SKM-1 treated with dmso at 0.1 percent for 144 hours (cell line): ENCODE data around the gene NFATC2.
A peak's percentile ranks its signal among the peaks of the same experiment; 100 is the strongest.
"Not testable (repeated sequence)": the region's sequence is repeated elsewhere in the genome, so short reads cannot be mapped to it uniquely, and the experiment has no call there.

Experiments
- DNase-seq: peaks from one replicate; lab custom pipeline; 2025; ENCODE audit not compliant: unreplicated experiment; lab: John Stamatoyannopoulos, UW

The NFATC2 gene

DNA sequence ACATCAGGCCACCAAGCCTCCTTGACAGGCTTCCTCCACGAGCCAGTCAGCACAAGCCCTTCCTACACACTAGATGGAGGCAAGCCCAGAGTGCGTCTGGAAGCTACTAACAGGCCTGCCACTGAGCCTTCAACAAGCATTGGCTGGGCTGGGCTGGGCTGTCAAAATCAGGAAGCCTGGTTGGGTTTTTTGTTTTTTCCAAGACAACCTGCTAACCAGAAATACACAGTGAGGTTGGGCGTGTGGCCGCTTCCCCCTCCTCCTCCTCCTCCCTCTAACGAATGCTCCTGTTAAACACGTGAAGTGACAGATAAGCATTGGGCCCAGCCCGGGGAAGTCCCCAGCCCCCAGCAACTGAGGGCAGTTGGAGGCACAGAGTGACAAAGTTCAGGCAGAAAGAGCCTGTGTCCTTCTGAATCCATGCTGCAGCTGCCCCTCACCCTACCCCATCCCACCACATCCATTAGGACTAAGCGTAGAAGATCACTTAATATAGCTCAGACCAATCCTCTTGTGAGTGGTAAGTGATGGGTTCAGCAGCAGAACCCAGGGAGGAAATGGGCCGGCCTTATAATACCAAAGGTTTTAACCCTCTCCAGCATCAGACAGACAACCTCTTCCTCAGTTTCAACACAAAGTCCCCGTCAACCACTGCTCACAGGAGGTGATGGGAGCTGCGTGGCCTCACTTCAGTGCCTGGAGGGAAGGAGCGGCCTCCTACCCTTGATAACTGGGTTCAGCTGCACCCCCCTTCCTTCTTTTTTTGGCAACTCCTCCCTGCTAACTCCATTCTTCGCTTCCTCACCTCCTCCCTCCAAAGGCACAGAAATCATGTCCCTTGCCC is 1.1 kb downstream of the NFATC2 start:
- peak; percentile 93 for DNase-seq

- DNase-seq = no peak
These were observed 1.9 kb downstream of the NFATC2 start for GRCh38 chr20:51540580-51540979.

DNA sequence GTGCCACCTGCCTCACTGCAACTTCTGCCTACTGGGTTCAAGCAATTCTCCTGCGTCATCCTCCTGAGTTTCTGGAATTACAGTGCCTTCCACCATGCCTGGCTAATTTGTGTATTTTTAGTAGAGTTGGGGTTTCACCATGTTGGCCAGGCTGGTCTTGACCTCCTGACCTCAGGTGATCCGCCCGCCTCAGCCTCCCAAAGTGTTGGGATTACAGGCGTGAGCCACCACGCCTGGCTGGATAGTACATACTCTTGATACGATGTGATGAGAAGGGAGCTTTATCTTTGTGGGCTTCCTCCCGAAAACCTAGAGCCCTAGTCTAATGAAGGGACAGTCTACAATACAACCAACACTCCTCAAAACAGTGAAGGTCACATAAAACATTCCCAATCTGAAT is 2.4 kb downstream of the NFATC2 start:
- DNase-seq = not testable (repeated sequence)

GRCh38 chr20:51536116-51537069 is 6.1 kb downstream of the NFATC2 start:
- peak; percentile 4 for DNase-seq

- no peak for DNase-seq
These were observed 6.8 kb downstream of the NFATC2 start for GRCh38 chr20:51535674-51536073.

DNA sequence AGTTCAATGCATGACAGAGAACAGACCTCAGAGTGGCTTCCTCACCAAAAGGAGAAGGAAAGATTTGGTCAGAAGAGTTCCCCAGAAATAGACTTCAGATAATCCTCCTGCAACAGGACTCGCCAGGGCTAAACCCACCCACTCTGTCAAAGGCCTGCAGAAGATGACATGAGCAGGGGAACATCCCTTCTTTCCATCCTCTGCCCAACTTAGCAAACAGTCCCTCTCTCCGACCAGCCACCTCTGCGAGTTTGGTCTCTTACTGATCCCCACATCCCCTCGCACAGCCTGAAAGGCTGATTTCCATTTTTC is 7.5 kb downstream of the NFATC2 start:
- peak; percentile 70 for DNase-seq

DNA sequence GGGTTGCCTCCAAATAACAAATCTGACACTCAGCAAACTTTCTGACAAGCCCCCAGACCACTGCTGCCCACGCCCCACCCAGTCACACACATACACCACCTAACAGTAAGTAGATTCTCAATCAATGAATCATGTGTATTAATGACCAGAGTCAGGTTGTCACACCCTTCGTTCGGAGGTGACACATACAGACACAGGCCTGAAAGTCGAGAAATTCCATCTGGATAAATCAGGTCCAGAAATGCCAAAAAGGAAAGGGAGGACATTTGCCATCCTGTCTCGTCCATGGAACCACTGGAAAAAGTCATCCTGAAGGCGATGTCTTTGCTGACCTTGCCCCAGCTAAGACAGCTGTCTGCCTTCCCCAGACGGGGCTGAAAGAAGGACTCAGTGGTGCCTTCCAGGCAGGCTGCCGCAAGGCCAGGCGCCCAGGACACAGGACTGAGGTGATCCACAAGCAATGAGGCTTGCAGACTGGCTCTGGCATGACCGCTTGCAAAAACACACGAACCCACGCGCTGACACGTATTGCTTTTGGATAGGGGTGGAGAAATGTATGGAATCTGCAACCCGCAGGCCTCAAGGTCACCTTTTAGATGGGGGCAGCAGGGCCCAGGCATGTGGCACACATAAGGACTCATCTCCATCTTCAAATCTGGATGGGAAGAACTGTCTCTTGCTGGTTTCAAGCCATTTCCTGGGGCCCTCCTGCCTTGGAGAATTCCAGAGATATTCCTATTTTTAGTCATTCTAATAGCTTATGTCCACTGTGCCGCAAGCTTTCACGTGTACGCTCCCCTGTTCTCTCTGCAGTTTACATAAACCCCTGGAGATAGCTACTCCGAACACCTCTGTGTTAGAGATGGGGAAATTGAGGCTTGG is 9.0 kb downstream of the NFATC2 start:
- no peak for DNase-seq

DNA sequence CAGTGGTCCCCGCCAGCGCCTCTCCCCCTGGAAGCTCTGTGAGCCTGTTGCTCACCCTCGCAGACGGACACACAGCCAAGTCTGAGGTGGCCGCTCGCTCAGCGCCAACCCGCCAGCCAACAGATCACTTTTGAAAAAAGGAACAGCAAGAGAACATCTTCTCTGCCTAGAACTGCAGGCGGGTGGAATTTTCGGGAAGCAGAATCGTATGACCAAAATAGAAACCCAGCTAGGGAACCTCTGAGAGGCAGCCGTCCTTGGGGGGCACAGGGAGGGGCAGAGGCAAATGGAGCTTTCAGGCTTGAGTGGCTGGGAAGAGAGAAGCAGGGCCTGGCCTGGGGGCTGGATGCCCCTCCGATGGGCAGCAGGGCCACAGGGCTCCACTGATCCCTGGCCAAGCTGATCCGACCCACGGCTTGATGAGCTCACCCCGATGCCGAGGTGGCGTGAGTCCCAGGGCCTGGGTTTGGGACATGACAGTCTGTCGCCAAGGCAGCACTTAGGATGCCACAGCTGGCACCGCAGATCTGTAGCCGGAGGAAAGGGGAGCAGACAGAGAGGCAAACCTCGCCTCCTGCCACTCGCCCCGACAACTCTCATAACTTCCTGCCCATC is 9.8 kb downstream of the NFATC2 start:
- DNase-seq = no peak

GRCh38 chr20:51531712-51532456 is 10.6 kb downstream of the NFATC2 start:
- no peak for DNase-seq

DNA sequence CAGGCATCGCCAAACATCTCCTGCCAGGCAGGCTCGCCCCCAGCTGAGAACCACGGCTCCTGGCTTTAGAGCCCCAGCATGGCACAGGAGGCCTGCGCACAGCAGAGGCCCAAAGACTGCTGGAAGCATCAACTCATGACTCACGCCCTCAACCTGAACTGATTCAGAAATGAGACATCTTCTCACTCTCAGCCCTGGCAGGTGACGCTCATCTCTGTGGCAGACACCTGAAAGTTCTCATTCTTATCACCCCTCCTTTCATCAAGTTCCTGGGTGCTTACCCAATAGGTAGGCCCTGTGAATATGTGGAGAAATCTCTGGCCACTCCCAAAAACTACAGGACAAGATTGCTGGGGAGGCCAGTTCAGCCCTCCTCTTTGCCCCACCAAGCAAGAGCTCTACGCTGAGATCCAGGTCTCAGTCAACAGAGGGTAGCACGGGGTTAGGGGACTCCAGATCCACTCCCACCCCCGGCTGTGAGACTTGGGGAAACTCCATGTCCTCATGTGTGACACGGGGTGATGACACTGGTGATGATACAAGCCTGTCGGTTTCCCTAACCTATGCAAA is 11.3 kb downstream of the NFATC2 start:
- no peak for DNase-seq

GRCh38 chr20:51529758-51530157 is 12.8 kb downstream of the NFATC2 start:
- DNase-seq = no peak

DNA sequence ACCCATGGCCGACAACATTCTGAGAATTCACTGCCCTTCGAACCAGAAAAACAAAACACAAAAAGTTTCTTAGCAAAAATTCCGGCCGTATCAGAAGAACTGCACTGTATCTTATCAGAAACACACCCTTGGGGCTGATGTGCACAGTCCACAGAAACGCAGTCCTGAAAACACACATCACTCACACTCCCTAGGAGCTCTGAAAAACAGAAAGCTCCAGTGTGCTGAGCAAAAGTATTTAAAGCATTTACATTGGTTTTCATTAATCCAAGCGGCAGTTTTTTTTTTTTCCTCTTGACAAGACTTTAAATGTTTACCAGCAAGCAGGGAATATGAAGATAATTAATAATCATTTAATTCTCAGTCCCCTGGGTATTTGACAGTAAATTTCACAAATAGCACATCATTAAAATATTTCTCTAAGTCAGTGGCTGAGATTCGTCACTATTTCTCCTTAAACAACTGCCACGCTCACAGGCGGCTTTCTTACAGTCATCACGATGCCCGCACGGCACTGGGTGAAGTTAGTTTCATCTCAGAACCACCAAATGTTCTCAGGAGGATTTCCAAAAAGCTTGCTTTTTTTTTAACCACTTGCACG is 13.3 kb downstream of the NFATC2 start:
- DNase-seq = no peak

- no peak for DNase-seq
These were observed 14.1 kb downstream of the NFATC2 start for GRCh38 chr20:51528263-51529027.

- no peak for DNase-seq
These were observed 15.8 kb downstream of the NFATC2 start for GRCh38 chr20:51526754-51527153.

GRCh38 chr20:51526106-51526470 is 16.4 kb downstream of the NFATC2 start:
- no peak for DNase-seq

DNA sequence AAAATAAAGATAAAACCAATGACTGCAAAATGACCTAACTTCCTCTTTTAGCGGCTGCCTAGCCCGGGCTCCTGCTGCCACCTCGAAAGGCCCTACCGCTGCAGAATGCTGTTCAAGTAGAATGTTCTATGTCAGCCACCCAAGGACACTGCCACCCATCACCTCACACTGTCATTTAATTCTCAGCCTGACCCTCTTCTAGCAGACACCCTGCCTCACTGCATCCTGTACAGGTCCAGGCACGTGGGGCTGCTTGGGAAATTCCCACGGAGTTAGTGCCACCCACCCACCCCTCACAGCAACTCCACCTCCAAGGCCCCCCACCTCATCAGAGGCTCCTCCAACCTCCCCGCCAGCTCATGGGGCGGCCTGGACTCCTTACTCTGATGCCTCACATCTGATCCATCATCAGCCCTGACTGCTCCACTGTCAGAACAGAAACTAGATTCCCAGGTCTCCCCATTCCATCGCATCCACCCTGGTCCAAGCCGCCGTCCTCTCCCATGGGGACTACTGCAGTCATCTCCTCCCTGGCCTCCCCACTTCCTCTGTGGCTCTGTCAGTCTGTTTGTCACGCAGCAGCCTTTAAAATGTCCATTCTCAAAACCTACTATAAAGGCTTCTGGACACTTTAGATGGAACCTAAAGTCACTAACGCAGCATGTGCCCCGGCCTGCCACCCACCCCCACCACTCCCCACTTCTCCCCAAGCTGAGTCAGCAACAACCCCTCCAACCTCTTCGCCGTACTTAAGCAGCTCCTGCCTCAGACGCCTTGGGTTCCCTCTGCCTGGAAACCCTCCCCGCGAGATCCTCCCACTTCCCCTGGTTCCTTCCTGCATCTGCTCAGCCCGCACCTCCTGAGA is 17.0 kb downstream of the NFATC2 start:
- DNase-seq = peak; percentile 69

- DNase-seq = no peak
These were observed 19.1 kb downstream of the NFATC2 start for GRCh38 chr20:51523276-51524013.
